ENCODE measurements around the gene ARPC2. TPM values are rescaled to one million over a fixed set of nuclear protein-coding genes. Genes with fewer than 3 reads are reported as not detected.

ARPC2 gene
- polyA plus RNA-seq, 3 donors = 228 to 253 (median 236) TPM

DNA sequence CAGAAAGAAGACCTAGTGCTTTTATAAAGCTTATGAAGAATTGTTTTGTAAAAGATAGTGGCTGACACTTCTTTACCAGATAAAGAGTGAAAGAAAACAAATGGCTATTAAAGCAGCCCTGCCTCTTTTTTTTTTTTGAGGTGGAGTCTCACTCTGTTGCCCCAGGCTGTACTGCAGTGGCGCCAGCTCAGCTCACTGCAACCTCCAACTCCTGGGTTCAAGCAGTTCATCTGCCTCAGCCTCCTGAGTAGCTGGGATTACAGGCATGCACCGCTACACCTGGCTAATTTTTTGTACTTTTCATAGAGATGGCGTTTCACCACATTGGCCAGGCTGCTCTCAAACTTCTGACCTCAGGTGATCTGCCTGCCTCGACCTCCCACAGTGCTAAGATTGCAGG, 12.9 kb downstream of the ARPC2 start:
- DNase-seq (ENCODE audit: extremely low read depth in 1 of 11, low read depth in 9 of 11, low spot score in 4 of 11) = no peak

DNA sequence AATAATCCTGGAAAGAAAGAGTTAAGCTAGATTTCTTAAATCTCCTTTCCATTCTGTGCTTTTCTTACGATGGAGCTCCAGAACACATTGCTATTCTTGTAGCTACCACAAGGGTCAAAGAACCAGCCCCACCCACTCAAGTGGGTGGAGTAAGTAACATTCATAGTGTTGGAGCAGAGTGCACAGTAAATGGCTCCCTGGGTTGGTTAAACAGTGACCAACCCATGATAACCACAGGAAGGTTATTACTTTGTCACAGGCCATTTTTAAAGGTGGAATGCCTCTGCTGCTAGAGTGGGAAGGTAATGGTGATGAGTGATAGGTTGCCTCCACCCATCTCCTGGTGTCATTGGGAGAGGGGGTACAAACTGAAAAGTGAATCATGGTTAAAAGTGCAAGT, 13.9 kb downstream of the ARPC2 start:
- DNase-seq (ENCODE audit: extremely low read depth in 1 of 11, low read depth in 9 of 11, low spot score in 4 of 11) = no peak

DNA sequence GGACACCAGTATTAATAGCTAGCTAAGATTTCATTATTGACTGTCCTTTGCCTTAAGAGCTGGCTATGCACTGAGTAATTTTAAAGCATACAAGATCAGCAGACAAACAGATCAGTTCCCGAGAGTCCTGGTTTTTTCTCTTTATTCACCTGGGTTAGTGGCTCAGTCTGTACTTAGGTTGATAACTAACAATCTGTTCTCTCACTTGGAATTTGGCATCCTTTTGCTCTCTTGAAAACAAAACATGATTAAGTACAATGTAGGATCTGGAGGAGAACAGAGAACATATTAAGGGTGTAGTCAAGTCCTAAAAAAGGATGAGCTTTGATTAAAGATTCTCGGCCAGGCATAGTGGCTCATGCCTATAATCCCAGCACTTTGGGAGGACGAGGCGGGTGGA, 16.6 kb downstream of the ARPC2 start:
- DNase-seq (ENCODE audit: extremely low read depth in 1 of 11, low read depth in 9 of 11, low spot score in 4 of 11) = no peak

DNA sequence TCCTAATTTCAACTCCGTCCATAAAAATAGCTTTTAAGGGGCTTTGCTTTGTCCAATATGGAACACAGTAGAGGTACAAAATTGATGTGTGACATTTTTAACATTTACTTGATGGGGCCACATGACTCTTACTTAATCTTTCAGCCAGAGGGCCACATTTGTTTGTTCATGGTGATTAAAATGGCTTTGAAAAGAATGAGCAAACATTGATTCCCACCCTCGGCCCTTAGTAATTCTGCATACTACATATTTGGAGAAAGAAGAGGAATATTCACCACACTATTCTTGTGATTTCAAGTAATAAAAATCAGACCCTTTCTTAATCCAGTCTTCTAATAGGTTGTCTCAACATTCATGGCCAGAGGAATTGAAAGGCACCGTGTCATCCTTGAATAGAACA, 17.5 kb downstream of the ARPC2 start:
- no peak for DNase-seq (ENCODE audit: extremely low read depth in 1 of 11, low read depth in 9 of 11, low spot score in 4 of 11)

DNA sequence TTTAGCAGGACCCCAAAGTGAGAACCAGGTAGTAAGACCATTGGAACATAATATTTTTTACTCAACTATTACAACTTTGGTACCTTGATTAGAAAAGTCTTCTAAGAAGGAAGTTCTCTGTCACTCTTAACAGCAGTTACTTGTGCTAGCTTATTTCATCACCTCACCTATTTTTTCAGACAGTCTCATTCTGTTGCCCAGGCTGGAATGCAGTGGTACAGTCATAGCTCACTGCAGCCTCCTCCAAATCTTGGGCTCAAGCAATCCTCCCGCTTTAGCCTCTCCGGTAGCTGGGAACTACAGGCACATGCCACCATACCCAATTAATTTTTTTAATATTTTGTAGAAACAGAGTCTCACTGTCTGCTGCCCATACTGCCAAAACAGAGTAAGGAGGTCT, 18.0 kb downstream of the ARPC2 start:
- DNase-seq (ENCODE audit: extremely low read depth in 1 of 11, low read depth in 9 of 11, low spot score in 4 of 11) = no peak

DNA sequence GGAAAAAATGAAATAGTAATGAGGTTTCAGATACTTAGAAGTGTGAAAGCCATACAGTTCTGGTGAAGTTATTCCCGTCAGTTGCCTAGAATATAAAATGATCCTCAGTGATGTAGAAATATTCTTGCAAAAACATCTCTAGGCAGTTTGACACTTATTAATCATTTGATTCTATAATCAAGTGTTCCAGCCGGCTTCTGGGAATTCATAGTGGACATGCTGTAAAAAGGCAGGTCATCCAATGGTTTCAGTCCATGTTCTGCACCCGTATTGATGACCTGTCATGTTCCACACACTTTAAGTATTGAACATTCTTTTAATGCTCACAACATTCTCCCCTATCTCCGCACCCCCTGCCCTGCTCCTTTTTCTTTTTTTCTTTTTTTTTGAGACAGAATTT, 19.8 kb downstream of the ARPC2 start:
- DNase-seq (ENCODE audit: extremely low read depth in 1 of 11, low read depth in 9 of 11, low spot score in 4 of 11) = no peak

DNA sequence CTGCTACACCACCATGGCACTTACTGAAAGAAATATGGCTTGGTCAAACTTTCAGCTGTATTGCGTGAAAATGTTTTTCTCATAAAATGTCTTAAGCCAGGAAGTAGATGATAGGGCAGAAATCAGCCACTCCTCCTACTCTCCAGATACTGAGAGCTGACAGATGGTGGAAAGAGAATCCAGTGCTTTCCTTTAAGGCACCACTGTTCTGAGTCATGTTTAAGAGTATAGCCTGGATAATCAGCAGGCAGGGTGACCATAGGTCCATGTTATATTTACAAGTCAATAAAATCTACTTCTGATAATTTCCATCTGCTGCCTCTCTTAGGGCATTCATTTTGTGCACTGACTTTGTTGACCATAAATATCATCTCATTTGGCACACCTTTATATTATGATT, 21.9 kb downstream of the ARPC2 start:
- no peak for DNase-seq (ENCODE audit: extremely low read depth in 1 of 11, low read depth in 9 of 11, low spot score in 4 of 11)

DNA sequence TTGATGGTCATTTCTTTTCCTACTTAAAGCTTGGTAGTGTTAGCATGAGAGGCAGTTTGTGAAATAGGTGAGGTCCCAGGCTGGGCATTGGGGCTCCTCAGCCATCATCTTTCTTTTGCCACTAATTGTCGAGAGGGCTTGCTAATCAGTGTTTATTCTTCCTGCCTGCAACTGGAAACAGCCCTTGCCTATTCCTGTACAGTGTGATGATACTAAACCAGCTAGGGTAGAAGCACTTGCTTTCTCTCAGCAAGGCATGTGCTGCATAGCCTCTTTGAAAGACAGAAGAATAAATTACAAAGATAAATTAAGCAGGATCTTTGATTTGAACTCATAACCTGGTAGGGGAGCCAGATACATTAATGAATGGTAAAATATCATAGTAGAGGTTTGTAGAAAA, 27.2 kb downstream of the ARPC2 start:
- DNase-seq (ENCODE audit: extremely low read depth in 1 of 11, low read depth in 9 of 11, low spot score in 4 of 11) = no peak

DNA sequence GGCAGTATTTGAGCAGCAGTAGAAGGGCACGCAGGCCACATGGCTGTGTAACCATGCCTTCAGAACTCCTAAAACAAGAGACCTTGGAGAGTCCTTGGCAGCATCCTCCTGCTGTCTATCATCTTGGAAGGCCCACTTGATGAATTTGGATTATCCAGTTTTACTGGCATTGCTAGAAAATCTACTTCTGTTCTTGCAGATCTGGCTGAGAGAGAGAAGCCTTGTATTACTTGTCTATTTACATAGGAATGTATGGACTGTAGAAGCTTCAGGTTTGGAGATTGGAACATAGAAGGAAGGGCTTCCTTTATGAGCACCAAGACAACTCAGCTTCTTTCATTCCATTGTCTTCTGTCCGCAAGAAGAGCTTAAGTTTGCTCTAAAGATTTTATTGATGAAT, 27.7 kb downstream of the ARPC2 start:
- no peak for DNase-seq (ENCODE audit: extremely low read depth in 1 of 11, low read depth in 9 of 11, low spot score in 4 of 11)

DNA sequence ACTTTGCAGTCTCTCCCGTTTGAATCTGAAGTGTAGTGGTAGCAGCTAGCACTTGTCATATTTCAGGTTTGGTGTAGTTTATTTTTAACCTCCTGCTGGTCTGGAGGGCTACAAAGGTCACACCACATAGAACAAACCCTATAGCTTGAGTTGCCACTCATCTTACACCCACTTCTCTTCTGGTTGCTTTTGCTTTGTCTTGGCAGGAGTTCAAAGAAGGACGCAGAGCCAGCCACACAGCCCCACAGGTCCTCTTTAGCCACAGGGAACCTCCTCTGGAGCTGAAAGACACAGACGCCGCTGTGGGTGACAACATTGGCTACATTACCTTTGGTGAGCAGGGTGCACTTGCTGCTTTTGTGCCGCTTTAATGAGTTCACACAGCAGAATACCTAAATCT, 28.2 kb downstream of the ARPC2 start:
- no peak for DNase-seq (ENCODE audit: extremely low read depth in 1 of 11, low read depth in 9 of 11, low spot score in 4 of 11)

DNA sequence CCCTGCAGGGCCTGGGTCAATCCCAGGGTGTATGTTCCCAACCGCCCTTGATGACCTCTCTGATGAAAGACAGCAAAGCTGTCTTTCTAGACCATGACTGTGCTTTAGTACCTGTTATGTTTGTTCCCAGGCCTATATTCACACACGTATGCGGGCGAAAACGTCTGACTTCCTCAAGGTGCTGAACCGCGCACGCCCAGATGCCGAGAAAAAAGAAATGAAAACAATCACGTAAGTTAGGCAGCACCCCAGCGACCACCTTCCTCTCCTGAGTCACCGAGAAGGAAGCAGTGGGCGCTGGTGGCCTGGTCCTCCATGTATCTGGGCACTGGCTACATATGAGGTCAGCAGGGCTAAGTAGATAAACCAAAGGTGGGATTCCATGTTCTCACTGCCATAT, 32.7 kb downstream of the ARPC2 start:
- no peak for DNase-seq (ENCODE audit: extremely low read depth in 1 of 11, low read depth in 9 of 11, low spot score in 4 of 11)

DNA sequence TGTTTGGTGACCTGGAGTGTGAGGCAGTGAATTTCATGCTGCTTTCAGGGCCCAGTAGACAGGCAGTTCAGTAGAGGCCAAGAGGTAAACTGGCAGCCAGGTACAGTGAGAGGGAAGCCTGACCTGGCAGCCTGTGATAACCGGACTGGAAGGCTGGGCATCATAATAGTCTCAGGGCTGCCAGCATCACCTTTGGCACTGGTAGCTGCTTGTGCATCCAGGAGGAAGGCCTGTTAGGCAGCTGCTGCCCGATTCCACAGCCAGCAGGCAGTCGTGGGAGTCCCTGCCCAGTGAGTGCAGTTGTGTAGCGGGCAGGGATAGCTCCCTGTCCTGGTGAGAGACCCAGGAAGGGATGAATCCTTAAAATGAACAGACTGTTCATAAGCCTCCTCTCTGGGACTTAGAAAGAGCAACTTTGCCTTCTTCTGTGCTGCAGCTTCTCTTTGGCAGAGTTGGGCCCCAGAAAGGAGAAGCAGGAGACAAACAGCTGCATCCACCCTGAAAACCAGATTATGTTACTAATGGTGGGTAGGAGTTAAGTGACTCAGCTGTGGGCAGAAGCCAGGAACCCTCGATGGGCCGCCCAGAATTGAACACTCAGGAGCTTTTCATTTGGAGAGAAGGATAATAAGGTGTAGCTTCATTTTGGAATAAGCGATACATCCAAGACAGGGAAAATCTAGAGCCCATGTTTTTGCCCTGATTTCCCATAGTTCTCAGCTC, 35.7 kb downstream of the ARPC2 start:
- no peak for DNase-seq (ENCODE audit: extremely low read depth in 1 of 11, low read depth in 9 of 11, low spot score in 4 of 11)

DNA sequence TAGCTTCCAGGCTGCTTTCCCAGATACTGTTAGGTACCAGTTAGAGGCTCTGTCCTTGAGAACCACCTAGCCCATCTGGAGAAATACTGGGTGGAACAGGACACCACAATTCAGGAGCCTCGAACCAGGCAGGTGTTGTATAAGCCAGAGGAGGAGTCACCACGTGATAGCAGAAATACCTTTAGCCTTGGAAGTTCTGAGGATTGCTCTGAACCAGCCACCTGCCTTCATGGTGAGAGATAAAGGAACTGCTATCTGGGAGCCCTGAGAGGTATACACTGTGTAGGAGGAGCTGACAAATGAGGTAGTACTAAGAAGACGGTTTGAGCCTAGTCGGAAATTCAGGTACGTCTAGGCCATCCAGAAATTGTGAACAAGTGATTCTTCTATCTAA, 36.2 kb downstream of the ARPC2 start:
- no peak for DNase-seq (ENCODE audit: extremely low read depth in 1 of 11, low read depth in 9 of 11, low spot score in 4 of 11)

DNA sequence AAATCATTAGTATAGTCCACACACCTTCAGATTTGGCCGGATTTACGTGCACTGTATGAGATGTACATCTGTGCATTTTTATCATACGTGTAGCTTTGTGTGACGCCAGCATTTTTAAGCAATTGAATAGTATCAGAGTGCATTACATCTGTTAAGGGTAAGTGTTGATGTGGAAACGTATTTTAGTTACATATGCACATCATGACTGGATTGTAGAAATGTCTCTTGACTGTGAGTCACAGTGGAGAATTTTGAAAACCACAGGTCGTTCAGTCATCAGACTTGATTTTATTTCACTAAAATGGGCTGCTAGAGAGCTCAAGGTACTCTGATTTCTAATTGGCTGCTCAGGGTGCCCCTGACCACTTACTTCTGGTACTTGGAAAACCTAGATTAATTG, 38.5 kb downstream of the ARPC2 start:
- DNase-seq (ENCODE audit: extremely low read depth in 1 of 11, low read depth in 9 of 11, low spot score in 4 of 11) = no peak

DNA sequence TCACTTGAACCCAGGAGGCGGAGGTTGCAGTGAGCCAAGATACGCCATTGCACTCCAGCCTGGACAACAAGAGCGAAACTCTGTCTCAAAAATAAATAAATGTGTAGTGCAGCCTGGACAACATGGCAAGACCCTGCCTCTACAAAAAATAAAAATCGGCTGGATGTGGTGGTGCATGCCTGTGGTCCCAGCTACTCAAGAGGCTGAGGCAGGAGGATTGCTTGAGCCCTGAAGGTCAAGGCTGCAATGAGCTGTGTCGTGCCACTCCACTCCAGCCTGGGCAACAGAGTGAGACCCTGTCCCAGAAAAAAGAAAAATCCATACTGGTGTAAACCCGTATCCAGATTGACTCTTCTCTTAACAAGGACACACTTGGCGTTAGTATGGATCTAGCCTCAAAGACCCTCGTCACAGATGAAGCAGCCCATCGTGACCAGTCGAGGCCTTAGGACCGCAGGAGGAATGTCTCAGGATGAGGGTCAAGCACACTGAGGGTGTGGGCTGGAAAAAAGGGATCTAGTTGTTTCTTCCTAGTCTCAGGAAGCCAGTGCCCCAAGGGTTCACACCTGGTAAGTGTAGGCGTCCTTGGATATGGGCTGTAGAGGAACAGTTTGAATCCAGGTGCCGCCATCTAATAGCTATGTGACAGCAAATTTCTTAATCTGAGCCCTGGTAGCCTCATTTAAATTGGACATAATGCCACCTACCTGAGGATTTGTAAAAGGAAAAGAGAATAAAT, 39.8 kb downstream of the ARPC2 start:
- DNase-seq (ENCODE audit: extremely low read depth in 1 of 11, low read depth in 9 of 11, low spot score in 4 of 11) = no peak

DNA sequence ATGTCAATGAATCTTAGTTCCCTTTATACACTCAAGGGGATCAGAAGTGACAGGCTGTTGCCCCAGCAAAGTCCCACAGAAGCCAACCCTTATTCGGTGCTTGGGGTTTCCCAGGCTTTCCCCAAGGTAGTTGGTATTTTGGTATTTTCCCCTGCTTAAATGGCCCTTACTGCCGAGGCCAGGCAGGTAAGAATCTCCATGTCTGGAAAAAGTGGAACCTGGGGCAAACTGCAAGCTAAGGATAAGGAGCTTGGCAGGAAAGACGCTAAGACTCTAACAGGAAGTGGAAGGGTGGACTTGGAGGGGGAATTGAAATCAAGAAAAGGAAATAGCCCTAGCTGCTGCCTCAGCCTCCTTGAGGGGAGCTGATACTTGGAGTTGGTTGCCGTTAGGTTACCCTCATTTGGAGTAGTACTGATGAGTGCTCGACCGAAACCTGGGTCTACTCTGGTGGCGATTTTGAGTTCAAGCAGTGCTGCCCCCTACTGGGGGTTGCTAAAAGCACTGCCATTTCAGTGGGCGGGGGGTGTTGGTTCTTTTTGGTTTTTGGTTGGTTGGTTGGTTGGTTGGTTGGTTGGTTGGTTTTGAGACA, 40.5 kb downstream of the ARPC2 start:
- no peak for DNase-seq (ENCODE audit: extremely low read depth in 1 of 11, low read depth in 9 of 11, low spot score in 4 of 11)

DNA sequence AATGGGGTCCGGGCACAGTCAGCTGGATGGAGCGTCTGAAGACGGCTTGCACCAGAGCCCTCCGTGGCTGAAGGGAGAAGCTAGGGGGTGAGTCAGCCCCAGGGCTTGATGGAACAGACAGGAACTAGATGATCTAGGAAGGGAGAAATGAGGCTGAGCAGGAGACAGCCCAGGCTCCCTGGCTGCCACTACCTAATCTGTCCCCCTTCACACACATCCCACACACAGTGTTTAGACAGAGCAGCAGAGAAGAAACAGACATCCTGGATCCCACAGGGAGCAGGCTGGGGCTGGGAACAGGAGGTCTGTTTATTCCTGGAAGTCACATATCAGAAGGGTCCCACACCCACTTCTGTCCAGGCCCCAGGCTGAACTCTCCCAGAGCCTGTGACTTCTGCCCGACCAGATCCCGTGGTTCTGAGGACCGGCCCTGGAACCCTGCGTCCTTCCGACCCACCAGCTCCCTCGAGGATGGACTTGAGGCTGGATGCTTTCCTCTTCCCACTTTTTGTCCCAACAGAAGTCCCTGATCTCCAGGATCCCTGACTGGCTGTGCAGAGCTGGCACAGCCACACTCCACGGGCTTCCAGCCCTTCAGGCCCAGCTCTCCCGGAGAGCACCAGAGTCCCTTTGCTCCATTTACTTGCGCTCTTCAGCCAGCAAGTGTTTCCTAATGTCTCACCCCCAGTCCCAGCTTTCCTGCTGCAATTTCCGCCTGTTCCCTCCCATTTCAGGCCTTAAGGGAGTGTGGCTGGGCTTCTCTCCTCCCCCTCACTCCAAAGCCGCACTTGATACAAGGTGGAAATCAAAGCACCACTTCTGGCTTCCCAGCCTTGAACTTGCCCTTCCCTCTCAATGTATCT, 42.3 kb downstream of the ARPC2 start:
- no peak for DNase-seq (ENCODE audit: extremely low read depth in 1 of 11, low read depth in 9 of 11, low spot score in 4 of 11)

DNA sequence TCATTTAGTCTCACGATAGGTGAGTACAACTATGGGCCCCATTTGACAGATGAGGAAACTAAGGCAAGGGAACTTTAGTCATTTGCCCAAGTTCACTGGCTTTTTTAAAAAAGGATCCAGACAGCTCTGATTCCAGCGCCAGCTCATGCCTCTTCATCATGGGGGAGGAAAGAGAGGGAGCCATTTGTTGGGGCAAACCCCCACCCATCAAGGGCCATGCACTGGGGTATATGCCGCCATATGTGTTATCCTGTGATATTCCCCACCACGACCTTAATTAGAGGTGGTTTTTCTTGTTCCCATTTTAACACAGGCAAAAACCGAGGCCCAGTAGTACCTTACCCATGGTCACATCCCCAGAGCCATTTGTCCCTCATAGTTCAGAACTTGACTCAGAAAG, 43.2 kb downstream of the ARPC2 start:
- DNase-seq (ENCODE audit: extremely low read depth in 1 of 11, low read depth in 9 of 11, low spot score in 4 of 11) = no peak

DNA sequence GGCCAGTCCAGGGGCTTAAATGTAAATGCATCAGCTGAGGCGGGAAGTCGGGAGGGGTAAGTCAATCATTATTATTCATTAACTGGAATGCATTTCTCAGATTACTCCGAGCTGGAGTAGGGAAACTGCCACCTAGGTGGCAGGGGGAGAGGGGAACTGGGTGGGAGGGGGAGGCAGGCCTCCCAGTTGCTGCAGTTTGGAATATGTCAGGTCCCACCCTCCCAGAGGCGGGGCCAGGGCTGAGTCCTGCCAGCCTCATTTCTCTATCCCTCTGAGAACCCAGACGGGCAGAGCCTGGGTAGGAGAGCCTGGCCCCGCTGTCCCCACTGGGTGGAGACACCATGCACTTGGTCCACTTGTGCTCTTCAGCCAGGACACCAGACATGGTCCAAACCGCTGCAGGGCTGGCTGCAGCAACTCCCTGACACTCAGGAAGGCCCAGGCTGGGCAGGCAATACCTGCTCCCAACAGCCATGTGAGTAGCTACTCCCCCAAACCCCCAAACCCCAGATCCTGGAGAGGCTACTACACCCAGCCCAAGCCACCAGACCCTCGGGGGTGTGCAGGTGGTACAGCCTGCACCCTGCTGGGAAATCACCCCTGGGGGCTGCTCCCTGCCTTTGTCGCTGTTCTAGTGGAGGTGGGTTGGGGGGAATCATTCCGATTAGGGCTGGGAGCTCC, 43.9 kb downstream of the ARPC2 start, which contains the start of gene GPBAR1:
Gene GPBAR1, plus strand, starts transcription at position 274 of the 681 bp plus-strand sequence. CDS start 1,710 bp downstream, outside the sequence.
- DNase-seq (ENCODE audit: extremely low read depth in 1 of 11, low read depth in 9 of 11, low spot score in 4 of 11) = peak in 6 of 11 donors; percentile 39 to 69 (median 63)
